Dedifferentiated amniotic fluid mesenchymal stem cell (primary cell): ENCODE results near the gene GTPBP2.
A peak's percentile ranks its signal among the peaks of the same experiment; 100 is the strongest.
"Not testable (repeated sequence)": the region's sequence is repeated elsewhere in the genome, so short reads cannot be mapped to it uniquely, and the experiment has no call there.

Source experiments
- DNase-seq: peaks from one replicate; pipeline ENCODE4 v3.0.0-alpha.2; 2016; ENCODE audit errors: extremely low spot score

Gene GTPBP2

DNA sequence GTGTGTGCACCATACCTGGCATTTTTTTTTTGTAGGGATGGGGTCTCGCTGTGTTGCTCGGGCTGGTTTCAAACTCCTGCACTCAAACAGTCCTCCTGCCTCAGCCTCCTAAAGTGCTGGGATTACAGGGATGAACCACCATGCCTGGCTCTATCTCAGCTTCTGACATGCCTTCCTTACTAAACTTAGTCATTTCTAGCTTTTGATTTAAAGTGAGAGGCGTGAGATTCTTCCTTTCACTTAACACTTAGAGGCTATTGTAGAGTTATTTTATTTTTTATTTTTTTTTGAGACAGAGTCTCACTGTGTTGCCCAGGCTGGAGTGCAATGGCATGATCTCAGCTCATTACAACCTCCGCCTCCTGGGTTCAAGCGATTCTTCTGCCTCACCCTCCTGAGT, 33.9 kb upstream of the GTPBP2 start:
- DNase-seq, result not testable (repeated sequence)

GRCh38 chr6:43658161-43658560, 29.1 kb upstream of the GTPBP2 start:
- DNase-seq, result no peak

DNA sequence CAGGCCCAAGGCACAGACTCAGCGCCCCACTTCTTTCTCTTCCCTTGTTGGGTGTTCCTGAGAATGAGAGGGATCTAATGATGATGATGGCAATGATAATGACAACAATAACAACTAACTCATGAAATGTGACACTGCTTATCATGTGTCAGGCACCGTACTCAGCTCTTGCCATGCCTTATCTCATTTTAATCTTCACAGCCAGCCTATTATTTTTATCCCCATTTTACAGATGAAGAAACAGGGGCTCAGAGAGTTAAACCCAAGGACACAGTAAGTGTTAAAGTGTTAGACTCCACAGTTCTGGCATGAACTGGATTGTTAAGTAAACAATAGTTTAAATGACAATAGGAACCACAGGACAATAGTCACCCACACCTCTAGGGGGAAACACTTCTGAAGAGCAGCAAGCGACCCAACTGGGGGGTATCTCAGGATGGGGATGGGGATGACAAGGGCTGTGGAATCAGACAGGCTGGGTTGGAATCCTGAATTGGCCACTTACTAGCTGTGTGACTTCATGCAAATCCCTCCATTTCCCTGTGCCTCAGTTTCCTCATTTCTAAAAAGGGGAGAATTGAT, 28.2 kb upstream of the GTPBP2 start:
- DNase-seq, result no peak

DNA sequence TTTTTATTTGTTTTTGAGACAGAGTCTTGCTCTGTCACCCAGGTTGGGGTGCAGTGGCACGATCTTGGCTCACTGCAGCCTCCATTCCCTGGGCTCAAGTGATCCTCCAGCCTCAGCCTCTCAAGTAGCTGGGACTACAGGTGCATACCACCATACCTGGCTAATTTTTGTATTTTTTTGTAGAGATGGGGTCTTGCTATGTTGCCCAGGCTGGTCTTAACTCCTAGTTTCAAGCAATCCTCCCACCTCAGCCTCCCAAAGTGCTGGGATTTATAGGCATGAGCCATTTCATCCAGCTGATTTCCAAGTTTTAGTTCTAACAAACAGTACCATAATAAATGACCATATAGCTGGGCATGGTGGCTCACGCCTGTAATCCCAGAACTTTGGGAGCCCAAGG, 23.8 kb upstream of the GTPBP2 start:
- not testable (repeated sequence) for DNase-seq

DNA sequence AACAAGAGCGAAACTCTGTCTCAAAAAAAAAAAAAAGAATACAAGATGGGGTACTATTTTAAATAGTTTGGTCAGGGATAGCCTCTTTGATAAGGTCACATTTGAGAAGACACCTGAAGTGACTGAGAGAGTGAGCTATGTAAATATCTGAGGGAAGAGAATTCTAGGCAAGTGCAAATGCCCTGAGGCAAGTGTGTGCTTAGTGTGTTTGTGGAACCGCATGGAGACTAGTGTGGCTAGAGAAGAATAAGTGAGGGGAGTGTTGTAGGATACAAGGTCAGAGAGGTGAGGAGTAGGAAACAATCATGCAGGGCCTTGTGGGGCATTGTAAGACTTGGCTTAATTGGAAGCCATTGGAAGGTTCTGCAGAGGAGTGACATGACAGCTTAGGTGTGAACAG, 19.2 kb upstream of the GTPBP2 start:
- DNase-seq, result no peak

DNA sequence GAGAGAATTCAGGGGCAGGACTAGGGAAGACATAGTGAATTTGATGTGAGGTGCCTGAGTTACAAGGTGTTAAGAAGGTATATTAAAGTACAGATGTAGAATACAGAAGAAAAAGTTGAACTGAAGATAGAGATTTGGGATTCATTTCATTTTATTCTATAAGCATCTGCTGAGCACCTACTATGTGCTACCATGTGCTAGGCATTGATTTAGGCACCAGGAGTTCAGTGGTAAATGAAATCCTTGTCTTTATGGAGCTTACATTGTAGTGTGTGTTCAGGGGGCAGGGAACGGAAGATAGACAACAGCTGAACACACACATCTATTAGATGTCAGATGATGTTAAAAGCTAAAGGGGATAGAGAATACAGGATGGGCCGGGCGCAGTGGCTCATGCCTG, 18.5 kb upstream of the GTPBP2 start:
- DNase-seq, result no peak

DNA sequence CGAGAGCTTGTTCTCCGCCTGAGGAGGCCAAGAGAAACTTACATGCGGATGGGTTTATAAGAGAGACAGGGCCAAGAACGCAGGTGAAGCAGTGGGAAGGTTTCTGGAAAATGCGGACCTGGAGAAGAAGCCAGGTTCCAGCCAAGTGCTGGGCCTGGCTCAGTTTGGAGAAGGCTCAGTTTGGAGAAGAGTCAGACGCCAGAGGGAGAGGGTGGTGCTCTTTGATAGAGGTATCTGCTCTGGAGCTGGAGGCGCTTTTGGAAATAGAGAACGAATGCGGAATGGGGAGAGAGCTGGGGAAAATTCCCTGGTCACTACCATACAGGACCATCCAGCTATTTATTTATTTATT, 16.5 kb upstream of the GTPBP2 start:
- no peak for DNase-seq

DNA sequence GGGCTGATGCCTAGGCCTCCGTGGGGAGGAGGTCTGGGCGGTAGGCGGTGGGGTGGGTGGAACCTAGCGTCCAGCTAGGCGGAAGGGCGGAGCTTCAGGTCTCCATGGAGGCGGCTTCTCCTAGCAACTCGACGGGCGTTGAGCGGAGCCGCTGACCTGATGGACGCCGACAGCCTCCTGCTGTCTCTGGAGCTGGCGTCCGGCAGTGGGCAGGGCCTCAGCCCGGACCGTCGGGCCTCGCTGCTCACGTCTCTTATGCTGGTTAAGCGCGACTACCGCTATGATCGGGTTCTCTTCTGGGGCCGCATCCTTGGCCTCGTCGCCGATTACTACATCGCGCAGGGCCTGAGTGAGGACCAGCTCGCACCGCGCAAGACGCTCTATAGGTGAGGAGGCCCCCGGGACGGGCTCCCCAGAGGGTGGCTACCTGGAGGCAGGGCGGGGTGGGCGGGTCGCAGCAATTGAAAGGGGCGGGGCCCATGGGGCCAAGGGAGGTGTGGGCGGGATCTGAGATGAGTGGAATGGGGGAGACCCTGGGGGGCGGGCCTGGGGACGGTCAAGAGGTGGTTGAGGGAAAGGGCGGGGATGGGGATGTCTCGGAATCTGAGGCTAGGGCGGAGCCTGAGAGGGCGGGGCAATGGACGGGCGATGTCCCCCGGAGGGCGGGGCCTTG, 16.0 kb upstream of the GTPBP2 start, which contains the start of gene RSPH9:
RSPH9 (plus strand) TSS at position 97 of the 673 bp plus-strand sequence; CDS start at position 160, 63 bp downstream.
- DNase-seq, result no peak

DNA sequence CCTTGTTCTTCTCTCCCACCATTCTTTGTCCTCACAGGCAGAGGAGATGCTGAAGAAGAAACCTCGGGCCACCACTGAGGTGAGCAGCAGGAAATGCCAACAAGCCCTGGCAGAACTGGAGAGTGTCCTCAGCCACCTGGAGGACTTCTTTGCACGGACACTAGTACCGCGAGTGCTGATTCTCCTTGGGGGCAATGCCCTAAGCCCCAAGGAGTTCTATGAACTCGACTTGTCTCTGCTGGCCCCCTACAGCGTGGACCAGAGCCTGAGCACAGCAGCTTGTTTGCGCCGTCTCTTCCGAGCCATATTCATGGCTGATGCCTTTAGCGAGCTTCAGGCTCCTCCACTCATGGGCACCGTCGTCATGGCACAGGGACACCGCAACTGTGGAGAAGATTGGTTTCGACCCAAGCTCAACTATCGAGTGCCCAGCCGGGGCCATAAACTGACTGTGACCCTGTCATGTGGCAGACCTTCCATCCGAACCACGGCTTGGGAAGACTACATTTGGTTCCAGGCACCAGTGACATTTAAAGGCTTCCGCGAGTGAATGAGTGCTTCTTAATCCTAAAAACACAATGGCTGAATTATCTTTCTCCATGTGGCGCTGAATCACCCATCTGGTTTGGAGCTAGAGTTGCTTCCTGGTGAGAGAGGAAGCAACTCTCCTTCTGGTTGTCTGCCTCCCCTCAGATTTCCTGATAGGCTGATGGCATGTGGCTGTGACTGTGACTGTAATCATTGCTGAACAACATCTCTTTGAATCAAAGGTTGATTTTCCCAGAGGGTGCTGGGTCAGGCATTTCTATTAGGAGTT, 11.1 kb upstream of the GTPBP2 start:
- no peak for DNase-seq

DNA sequence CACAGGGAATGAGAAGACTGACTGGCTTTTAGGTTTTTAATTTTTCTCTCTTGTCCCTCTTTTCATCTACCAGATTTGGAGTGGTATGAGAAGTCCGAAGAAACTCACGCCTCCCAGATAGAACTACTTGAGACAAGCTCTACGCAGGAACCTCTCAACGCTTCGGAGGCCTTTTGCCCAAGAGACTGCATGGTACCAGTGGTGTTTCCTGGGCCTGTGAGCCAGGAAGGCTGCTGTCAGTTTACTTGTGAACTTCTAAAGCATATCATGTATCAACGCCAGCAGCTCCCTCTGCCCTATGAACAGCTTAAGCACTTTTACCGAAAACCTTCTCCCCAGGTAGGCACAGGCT, 7.2 kb upstream of the GTPBP2 start:
- no peak for DNase-seq

DNA sequence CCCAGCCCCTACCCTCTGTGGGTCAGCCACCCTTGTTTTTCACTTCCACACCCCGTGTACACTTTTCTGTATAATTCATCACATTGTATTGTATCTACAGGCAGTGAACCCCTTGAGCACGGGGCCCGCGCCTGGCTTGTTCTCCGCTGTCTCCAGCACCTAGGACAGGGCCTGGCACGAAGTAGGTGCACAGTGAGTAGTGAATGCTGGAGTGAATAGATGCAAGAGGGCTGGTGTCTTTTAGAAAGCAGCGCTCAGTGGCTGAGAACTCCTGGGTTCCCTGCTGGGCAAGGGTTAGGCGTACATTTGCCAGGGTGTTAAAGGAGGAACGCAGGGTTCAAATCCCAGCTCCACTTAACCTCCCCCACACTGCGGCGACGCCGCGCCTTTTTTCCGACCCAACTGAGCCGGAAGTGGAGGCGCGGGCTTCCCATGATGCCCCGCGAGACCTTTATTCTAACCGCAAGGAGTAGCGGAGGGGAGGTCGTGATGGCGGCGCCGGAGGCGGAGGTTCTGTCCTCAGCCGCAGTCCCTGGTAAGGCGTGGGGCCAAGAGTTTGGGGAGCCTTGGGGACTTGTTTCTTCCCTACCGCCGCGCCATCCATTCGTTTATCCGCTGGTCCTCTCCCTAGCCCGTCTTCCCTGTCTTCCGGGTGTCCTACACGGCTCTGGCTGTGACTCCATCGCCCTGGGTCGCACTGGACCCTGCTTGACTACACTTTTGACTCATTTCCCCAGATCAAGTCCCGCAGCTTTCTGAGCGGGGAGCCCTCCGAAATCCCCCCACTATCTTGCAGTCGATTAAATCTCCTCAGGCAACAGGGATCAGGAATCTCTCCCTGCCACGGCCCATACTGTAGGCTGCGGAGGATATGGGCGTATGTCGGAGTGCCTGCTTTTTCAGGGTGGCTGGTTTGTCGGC, 6.6 kb upstream of the GTPBP2 start, which contains the start of gene MAD2L1BP:
MAD2L1BP (plus strand) TSS at position 454 of the 921 bp plus-strand sequence; CDS start at position 490, 36 bp downstream.
- peak; percentile 62 for DNase-seq

- no peak for DNase-seq
Observed at GRCh38 chr6:43634702-43635303, 5.7 kb upstream of the GTPBP2 start.

- not testable (repeated sequence) for DNase-seq
Observed at GRCh38 chr6:43633002-43633401, 3.9 kb upstream of the GTPBP2 start.

- no peak for DNase-seq
Observed at GRCh38 chr6:43630980-43631619, 2.0 kb upstream of the GTPBP2 start.

GRCh38 chr6:43629505-43630300, 639 bp upstream of the GTPBP2 start:
- DNase-seq, result peak; percentile 98

DNA sequence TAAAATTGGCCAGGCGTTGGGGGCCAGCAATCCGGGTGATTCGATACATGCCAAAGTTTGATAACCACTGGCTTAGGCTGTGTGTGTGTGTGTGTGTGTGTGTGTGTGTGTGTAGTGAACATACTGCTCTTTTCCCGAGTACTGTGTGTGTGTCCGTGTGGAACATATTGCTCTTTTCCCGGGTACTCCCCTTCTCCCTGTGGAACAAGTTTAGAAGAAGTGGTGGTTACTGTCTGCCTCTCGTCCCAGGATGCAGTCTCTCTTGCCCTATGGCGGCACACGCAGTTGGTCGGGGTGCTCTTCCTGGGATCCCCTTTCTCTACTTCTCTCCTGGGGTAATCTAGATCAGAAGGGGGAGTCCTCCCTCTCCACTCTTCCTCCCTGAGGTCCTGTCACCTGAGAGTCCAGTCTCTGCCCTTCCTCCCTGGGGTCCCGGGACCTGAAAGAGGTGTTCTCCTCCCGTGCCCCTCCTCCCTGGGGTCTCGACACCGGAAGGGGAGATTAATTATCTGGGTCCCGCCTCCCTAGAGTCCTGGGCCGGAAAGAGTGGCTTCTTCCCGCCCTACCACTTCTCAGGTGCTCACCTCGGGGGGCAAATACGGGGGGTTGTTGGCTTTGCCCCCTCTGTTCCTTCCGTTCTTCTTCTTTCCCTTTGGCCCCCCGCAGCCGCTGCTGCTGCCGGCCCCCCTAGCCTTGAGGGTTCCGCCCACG, 516 bp downstream of the GTPBP2 start:
- no peak for DNase-seq

- DNase-seq, result peak; percentile 98
Observed at GRCh38 chr6:43627008-43627825, 1.8 kb downstream of the GTPBP2 start.

GRCh38 chr6:43625393-43625992, 3.6 kb downstream of the GTPBP2 start:
- no peak for DNase-seq
